GM03348 (cell line): Measurements from ENCODE around the gene PLOD3.
A peak's percentile ranks its signal among the peaks of the same experiment; 100 is the strongest.

Experiments
- DNase-seq: peaks from one replicate; pipeline ENCODE4 v3.0.0; 2012; ENCODE audit warnings: low spot score

Gene PLOD3

GRCh38 chr7:101164071-101164840 lies 53.1 kb downstream of the PLOD3 start:
- DNase-seq, result peak; percentile 75

- DNase-seq, result no peak
Measured at GRCh38 chr7:101163279-101164070, 53.9 kb downstream of the PLOD3 start.

DNA sequence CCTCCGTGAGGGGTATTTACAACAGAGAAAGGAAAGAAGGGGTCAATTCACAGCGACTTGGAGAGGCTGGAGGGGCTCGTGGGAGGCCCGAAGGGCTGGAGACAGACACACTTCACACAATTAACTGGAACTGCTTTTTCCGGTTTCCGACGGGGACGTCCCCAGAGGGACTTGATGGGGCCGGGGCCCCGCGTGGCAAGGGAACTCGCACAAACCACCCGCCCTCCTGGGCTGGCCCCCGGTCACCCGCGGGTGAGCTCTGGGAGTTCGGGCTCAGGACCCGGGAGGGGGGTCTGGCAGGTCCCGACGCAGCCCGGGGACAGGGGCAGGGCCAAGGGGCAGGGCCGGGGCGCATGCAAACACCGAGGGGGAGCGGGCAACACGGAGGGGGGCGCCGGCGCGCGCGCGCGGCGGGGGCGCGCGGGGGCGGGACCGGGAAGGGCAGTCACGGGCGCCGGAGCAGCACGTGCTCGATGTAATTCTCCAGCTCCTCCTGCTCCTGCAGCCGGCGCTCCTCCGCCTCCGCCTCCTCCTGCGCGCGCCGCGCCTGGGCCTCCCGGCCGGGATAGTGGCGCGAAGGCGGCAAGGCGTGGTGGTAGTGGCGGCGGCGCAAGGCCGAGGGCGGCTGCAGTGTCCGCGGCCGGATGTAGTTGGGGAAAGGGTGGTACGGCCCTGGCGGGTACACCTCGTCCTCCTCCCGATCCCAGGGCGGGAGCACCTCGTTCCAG lies 54.7 kb downstream of the PLOD3 start:
- DNase-seq, result peak; percentile 67

- no peak for DNase-seq
Measured at GRCh38 chr7:101161692-101162471, 55.5 kb downstream of the PLOD3 start.

GRCh38 chr7:101160910-101161309 lies 56.5 kb downstream of the PLOD3 start:
- DNase-seq, result no peak

GRCh38 chr7:101159696-101160674 lies 57.4 kb downstream of the PLOD3 start:
- DNase-seq, result no peak

GRCh38 chr7:101156866-101157589 lies 60.4 kb downstream of the PLOD3 start:
- DNase-seq, result no peak

DNA sequence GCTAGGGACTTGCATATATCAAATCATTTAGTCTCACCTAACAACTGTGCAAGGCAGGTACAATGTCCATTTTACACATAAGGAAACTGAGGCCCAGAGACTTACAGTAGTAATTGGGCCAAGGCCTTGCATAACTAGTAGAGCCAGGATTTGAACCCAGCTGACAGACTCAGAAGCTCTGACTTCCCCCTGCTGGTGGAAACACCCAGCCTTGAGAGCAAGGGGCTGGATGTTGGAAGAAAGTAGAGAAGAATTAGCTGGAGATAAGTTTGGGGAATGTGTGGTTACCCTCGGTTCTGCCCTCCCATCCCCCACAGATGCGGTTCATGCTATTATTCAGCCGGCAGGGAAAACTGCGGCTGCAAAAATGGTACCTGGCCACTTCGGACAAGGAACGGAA lies 61.1 kb downstream of the PLOD3 start:
- no peak for DNase-seq
